ENCODE data around the gene PLXND1. TPM values are rescaled to one million over a fixed set of nuclear protein-coding genes. Genes with fewer than 3 reads are reported as not detected.

Gene PLXND1
- total RNA-seq, 1 experiment from 2014 or later: 22.0 TPM

GRCh38 chr3:129567939-129568338 is 38.5 kb downstream of the PLXND1 start:
- no TSS peak for BruUV-seq (replicated peaks)

GRCh38 chr3:129567176-129567705 is 39.2 kb downstream of the PLXND1 start:
- intact Hi-C loops (cut with micrococcal nuclease; ENCODE audit: unreplicated experiment): no loop called here
- CTCF ChIA-PET: no interaction called here

More at GRCh38 chr3:129567939-129568338, 38.5 kb downstream of the PLXND1 start:
- H3K36me3 Mint-ChIP-seq (ENCODE audit: insufficient read depth, unreplicated experiment): no peaks in the 10 kb centered on the region
- H3K9me3 Mint-ChIP-seq (ENCODE audit: low read depth, unreplicated experiment): no peaks in the 10 kb centered on the region
- H3K27ac Mint-ChIP-seq (ENCODE audit: unreplicated experiment): no peak overlapping the region
- DNase-seq: no peak
- no peak for TF ChIP-seq CTCF (IDR thresholded peaks at IDR 0.05; ENCODE audit: unreplicated experiment)
- intact Hi-C loops (cut with micrococcal nuclease; ENCODE audit: unreplicated experiment): no loop called here
- H3K4me3 Mint-ChIP-seq (ENCODE audit: low read depth, unreplicated experiment): no peak overlapping the region
- H3K4me1 Mint-ChIP-seq (ENCODE audit: low read depth, unreplicated experiment): no peaks in the 10 kb centered on the region
- CTCF ChIA-PET: interaction anchor here (0.6 kb wide), 1 partner anchor 33 kb away, joined by 4 read pairs; no protein-coding TSS in a partner anchor
- no peaks in the 10 kb centered on the region for H3K27me3 Mint-ChIP-seq (ENCODE audit: unreplicated experiment)

DNA sequence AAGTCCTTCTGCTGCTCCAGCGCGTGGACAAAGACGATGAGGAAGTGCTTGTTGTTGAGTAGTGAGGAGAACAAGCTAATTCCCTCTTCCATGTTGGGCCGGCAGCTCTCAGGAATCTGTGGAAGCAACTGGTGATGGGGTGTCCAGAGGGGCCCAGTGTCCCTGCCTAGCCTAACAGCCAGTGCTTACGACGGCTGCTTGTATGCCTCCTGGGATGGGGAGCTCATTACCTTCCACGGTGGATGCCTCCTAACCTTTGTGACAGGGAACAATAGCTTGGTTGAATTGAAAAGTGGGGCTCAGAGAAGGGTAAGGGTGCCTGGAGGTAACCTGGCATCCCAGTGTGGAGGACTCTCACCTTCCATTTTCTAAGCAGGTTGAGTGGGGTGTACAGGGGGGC is 40.6 kb downstream of the PLXND1 start:
- no peaks in the 10 kb centered on the region for H3K4me1 Mint-ChIP-seq (ENCODE audit: low read depth, unreplicated experiment)
- no peaks in the 10 kb centered on the region for H3K27me3 Mint-ChIP-seq (ENCODE audit: unreplicated experiment)
- no peak overlapping the region for H3K27ac Mint-ChIP-seq (ENCODE audit: unreplicated experiment)
- no peak for TF ChIP-seq CTCF (IDR thresholded peaks at IDR 0.05; ENCODE audit: unreplicated experiment)
- intact Hi-C loops (cut with micrococcal nuclease; ENCODE audit: unreplicated experiment): no loop called here
- CTCF ChIA-PET: no interaction called here
- no peaks in the 10 kb centered on the region for H3K9me3 Mint-ChIP-seq (ENCODE audit: low read depth, unreplicated experiment)
- no peak for DNase-seq
- no peaks in the 10 kb centered on the region for H3K36me3 Mint-ChIP-seq (ENCODE audit: insufficient read depth, unreplicated experiment)
- no TSS peak for BruUV-seq (replicated peaks)
- no peak overlapping the region for H3K4me3 Mint-ChIP-seq (ENCODE audit: low read depth, unreplicated experiment)

More at GRCh38 chr3:129567176-129567705, 39.2 kb downstream of the PLXND1 start:
- no peak for TF ChIP-seq CTCF (IDR thresholded peaks at IDR 0.05; ENCODE audit: unreplicated experiment)
- Mint-ChIP-seq H3K4me1 (ENCODE audit: low read depth, unreplicated experiment) (no peaks in the 10 kb centered on the region), H3K4me3 (ENCODE audit: low read depth, unreplicated experiment) (no peak overlapping the region), H3K27me3 (ENCODE audit: unreplicated experiment) (no peaks in the 10 kb centered on the region), H3K27ac (ENCODE audit: unreplicated experiment) (no peak overlapping the region), H3K36me3 (ENCODE audit: insufficient read depth, unreplicated experiment) (no peaks in the 10 kb centered on the region), H3K9me3 (ENCODE audit: low read depth, unreplicated experiment) (no peaks in the 10 kb centered on the region)
- no peak for DNase-seq
- no TSS peak for BruUV-seq (replicated peaks)

DNA sequence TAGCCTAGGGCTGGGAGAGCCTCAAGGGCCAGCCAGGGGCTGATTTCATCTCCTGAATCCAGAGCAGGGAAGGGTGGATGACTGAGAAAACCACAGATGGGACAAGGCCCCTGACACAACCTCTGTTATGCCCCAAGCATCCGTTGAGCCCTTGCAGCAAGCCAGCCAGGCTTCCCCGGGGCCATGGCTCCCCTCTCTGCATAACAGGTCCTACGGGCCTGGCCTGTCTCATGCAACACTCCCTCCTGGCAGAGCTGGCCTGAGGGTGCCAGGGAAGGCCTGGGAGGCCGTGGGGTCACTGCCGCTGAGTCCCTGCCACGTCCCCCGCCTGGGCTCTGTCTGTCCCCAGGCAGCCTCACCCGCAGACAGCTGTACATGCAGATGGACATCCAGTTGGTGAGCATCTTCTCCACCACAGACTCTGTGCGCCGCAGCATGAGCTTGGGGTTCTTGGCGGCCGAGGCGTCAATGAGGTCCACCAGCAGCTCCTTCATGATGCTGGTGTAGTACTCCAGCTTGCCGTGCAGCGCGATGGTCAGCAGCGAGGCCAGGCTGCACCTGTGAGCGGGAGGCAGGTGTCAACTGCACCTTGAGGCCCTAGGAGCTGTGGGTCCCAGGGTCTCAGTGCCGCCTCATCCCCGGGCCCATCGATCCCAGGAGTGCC is 41.4 kb downstream of the PLXND1 start:
- no TSS peak for BruUV-seq (replicated peaks)
- no peaks in the 10 kb centered on the region for H3K36me3 Mint-ChIP-seq (ENCODE audit: insufficient read depth, unreplicated experiment)
- no peaks in the 10 kb centered on the region for H3K27me3 Mint-ChIP-seq (ENCODE audit: unreplicated experiment)
- no peak overlapping the region for H3K27ac Mint-ChIP-seq (ENCODE audit: unreplicated experiment)
- CTCF ChIA-PET: interaction anchor here (1.3 kb wide), 1 partner anchor 10 kb away, joined by 5 read pairs; no protein-coding TSS in a partner anchor
- no peak for DNase-seq
- intact Hi-C loops (cut with micrococcal nuclease; ENCODE audit: unreplicated experiment): no loop called here
- no peak for TF ChIP-seq CTCF (IDR thresholded peaks at IDR 0.05; ENCODE audit: unreplicated experiment)
- no peaks in the 10 kb centered on the region for H3K9me3 Mint-ChIP-seq (ENCODE audit: low read depth, unreplicated experiment)
- H3K4me3 Mint-ChIP-seq (ENCODE audit: low read depth, unreplicated experiment): no peak overlapping the region
- H3K4me1 Mint-ChIP-seq (ENCODE audit: low read depth, unreplicated experiment): no peaks in the 10 kb centered on the region

Measured in Calu3 (cell line).